HG02973 (cell line): ENCODE data around the gene MAFB.

Source experiments
- ATAC-seq: cut with Tn5 transposase; IDR thresholded peaks from one replicate; pipeline ENCODE4 v1.9.1; 2021; ENCODE audit warnings: moderate library complexity; ENCODE audit not compliant: unreplicated experiment

The MAFB gene

GRCh38 chr20:40682104-40682981 is 6.7 kb downstream of the MAFB start:
- no peak for ATAC-seq

DNA sequence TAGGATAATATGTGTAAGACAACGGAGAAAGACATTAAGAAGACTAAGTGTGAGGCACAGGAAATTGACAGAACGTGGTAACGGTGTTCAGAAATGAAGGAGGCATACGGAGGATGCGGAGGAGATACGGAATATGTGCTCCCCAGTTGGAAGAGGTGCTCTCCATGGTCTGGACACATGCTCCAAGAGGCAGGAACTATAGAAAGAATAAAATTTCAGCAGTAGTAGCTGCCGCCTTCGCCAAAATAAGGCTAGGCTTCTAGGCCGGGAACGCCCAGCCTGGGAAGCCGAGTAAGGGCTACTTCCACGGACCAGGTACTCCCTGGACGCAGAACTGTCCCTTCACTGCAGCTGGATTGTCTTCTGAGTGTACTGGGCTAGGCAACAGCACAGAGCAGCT is 7.4 kb downstream of the MAFB start:
- no peak for ATAC-seq

DNA sequence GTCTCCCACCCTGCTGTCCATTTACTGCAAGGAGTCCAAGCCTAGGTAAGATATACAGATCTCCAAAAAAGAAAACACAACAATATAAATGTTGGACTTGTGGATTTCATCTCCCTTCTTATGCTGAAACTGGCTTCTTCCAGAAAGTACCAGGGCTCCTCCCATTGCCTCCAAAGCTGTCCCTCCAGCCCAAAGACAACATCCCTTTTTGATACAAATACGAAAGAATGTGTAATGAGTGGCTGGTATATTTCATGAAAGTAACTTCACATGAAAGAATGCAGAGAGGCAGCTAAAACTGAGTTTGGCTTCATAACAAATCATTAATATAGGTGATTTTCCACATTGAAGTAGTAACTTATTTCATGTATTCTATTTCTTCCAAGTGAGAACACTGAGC is 7.9 kb downstream of the MAFB start:
- ATAC-seq, result no peak

DNA sequence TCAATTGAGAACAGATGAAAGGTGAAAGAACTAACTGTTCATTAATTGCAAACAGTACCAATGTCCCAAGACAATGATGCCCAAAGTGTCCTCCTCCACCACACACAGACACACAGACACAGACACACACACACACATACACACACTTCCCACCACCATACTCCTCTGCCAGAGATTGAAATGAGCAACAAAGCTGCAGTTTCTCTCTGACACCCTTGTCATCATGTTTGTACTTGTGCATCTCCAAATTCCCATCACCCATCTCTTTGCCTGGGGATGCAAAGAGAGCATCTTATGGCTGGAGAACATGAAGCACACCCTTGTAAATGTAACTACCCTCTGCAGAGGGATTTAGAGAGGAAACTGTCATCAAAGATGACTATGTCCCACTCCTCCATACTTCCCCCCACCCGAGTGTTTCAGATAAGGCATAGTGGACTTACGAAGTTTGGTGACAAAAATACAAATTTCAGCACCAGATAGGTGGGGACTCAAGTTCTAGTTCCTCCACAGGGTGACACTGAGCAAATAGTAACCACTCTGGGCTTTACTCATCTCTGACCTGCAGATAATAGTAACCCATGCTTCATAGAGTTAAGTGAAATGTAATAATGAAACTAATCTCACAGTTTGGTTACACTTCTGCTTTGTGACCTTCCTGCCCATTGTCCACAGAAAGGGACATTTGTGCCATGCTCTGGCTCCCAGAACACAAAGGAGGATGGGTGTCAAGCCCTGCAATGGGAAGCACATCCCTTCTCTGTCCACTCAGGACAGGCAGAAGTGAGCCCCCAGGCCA is 8.7 kb downstream of the MAFB start:
- ATAC-seq, result peak; percentile 91

DNA sequence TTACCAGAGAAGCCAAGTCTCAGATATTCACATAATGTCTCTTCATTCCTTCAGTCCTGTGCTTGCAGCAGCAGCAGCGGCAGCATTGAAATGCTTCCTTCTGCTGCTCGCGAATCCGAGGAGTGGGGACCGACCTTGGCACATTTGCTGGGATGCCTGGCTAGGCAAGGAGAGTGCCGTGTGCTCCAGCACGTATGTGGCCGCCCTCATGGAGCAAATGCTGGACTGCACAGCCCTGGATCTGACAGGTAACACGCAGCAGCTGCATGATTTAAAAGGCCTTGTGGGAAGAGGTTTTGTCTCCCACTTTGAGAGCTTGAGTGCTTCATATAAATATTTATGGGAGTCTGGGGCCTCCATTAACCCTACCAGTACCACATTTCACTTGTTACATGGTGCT is 9.9 kb downstream of the MAFB start:
- ATAC-seq, result no peak

DNA sequence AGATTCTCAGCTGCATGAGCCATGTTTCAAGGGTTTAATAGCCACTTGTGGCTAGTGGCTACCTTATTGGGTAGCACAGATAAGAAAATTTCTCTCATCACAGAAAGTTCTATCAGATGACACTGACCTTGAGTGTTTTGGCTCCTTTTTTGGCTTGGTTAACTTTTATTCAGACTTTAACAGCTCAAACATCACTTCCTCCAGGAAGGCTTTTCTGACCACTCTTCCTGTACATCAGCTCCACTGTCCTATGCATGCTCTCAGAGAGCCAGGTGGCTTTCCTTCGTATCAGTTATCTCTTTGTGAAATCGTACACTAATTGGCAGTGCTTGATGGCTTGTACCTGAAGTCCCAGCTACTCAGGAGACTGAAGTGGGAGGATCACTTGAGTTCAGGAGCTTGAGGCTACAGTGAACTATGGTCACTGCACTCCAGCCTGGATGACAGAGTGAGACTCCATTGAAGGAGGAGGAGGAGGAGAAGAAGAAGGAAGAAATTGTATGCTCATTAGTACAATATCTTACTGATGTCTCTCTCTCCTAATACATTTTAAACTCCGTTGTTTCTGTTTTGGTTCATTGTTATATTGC is 10.7 kb downstream of the MAFB start:
- no peak for ATAC-seq

- ATAC-seq, result no peak
Measured at GRCh38 chr20:40677343-40677924, 11.6 kb downstream of the MAFB start.

DNA sequence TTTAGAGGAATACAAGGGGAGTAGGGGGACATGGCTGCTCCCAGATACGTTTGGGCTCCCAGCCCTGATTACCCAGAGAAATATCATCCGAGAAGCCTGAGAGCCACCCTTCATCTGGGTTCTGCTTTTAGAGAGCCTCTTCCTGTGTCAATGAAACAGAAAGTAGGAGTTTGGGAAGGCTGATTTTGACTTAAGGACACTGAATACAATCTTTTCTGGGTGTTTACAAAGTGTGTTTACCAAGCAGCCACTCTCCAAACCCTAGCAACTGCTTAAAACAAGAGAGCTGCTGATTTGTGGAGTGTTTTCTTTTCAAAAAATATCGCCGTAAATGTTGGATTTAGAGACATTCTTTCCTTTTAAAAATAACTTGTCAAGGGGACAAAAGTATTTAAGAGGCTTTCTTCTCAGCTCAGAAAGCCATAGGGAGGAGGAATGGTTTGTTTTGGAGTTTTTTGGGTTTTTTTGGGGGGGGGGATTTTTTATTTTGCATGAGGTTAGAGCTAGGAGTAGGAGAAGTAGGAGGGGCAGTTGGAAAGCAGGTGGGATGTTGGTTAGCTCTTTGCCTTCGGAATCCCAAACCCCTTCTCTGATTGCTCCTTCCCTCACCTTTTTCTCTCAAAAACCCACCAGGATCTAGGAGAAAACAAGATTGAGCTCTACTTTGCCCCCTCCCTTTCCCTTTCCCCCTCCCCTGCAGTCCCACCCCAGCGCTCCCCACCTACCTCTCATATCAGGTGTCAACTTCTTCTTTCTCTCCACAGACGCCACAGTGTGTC is 12.4 kb downstream of the MAFB start:
- no peak for ATAC-seq

DNA sequence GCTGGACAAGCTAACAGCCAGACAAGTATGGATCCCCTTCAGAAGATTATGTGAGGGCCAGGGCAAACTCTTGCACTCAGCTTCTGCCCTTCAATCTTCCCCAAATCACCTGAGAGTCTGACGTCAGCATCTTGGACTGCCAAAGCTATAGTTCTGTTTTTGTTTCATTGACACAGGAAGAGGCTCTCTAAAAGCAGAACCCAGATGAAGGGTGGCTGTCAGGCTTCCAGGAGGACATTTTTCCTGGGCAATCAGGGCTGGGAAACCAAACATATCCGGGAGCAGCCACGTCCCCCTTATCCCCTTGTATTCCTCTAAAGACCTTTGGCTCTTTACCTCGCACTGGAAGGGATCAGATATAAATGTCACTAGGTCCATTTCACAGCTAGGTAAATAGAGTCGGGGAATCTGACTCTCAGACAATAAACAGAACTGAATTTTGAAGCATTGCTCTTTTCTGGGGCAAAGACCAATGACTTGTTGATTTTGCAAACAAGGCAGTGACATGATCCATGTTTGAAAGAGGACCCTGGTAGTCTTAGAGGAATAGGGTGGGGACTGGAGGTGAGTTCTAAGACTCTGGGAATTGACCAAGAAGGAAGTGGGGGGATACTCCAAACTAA is 13.3 kb downstream of the MAFB start:
- no peak for ATAC-seq

DNA sequence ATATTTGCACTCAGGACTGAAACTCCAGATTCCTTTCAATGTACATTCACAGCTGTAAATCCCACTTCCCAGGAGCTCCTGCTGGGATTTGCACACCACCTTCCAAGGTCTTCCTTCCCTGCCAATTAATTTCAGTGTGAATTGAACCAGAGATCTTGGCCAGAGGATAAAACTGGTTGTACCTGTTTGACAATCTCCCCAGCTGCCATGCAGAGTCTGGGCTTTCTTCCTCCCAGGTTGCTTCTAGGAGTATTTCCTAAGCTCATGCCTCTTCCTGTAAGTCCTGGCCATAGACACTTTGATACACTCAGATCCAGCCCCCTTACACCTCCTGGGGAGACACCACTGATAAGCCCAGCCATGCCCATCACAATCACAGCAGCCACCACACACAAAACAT is 15.6 kb downstream of the MAFB start:
- no peak for ATAC-seq

DNA sequence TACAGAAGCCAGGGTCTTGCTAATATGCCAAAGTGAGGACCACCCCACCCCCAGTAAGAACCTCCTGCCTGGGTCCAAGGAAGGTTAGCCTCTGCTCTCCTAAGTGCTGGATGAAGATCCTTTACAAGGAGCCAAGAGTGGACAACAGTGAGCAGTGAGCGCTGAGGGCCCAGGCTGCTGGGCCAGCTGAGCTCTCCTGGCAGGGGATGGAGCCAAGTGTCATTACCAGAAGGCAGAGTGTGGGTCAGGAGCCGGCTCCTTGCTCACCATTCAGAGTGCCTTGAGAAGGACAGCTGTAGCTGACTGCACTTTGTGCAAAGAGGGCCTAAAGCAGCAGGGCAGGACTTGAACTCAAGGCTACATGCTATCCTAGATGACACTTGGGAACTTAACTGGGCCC is 16.9 kb downstream of the MAFB start:
- ATAC-seq, result no peak

- no peak for ATAC-seq
Measured at GRCh38 chr20:40670253-40670652, 18.8 kb downstream of the MAFB start.

DNA sequence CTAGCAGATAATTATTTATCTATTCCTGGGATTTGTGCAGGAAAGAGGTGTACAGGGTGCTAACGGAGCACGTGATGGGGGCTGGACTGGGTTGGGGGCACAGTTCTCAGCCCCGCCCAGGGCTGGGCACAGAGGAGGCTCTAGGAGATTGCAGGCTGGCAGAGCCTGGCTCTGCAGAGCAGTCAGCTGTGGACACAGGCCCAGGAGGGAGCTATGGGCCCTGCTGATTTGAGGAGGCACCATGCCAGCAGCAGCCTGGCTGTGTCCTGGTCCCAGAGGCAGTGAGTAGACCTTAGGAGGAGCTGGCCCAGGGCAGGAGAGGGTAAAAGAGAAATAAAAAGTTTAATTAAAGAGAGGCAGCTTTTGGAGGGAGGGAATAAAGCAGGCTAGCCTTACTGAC is 19.3 kb downstream of the MAFB start:
- no peak for ATAC-seq

GRCh38 chr20:40668449-40669228 is 20.4 kb downstream of the MAFB start:
- ATAC-seq, result no peak

GRCh38 chr20:40667503-40667902 is 21.5 kb downstream of the MAFB start:
- no peak for ATAC-seq

DNA sequence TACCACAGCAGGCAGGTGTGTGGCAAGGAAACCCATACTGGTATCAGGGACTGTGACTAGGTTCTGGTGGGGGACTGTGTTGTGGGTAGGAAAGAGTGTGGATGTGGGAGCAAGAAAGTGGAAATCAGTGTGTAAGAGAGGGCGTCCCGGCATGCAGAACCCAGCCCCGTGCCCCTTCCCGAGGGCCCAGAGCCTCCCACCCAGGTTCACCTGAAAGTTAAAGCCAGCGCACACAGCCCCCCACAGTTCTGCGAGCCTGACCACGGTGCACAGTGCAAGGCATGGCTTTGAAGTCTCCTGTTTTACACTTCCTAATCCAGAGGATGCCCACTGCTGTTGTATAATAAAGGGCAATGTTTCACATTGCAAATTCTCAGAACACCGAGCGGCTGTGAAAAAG is 22.7 kb downstream of the MAFB start:
- ATAC-seq, result no peak

- ATAC-seq, result no peak
Measured at GRCh38 chr20:40664891-40665290, 24.1 kb downstream of the MAFB start.

- ATAC-seq, result no peak
Measured at GRCh38 chr20:40663991-40664880, 24.8 kb downstream of the MAFB start.
